ENCODE measurements around the gene TMEM234. TPM values are rescaled to one million over a fixed set of nuclear protein-coding genes. Genes with fewer than 3 reads are reported as not detected.

The TMEM234 gene
- total and polyA plus RNA-seq, 2 of the 8 experiments (the other 6 are each of a cell fraction or from before 2014, with no cell fraction given) = 8.7 to 8.9 TPM

GRCh38 chr1:32200226-32201010, 21.7 kb downstream of the TMEM234 start, which contains the start of gene CCDC28B:
Gene CCDC28B (plus strand): TSS chr1:32200595. CDS start chr1:32201936, 1,341 bp downstream.
- H3K23me2 ChIP-seq (ENCODE audit: low read depth, low read length) = peaks cover 13% of the 10 kb centered on the region; the same call in 1 of the 2 replicates
- H3K9me3 ChIP-seq (ENCODE audit: insufficient read depth in 2 of 2, low read depth in 1 of 2, low read length in 1 of 2) = no peaks in the 10 kb centered on the region
- peak in 1 of 2 experiments; percentile 82 for DNase-seq (ENCODE audit: low read depth in 1 of 2, low spot score in 2 of 2)
- no peak within 1 kb of the TSS for H3K14ac ChIP-seq (ENCODE audit: insufficient read length)
- no peak within 1 kb of the TSS for H3K56ac ChIP-seq (replicated peaks; ENCODE audit: insufficient read length, low read depth, low read length)
- H4K20me1 ChIP-seq (replicated peaks in 1 of 2; ENCODE audit: control insufficient read depth in 1 of 2, insufficient read depth in 2 of 2, low read length in 2 of 2) = peaks cover 3 to 5% of the 10 kb centered on the region in 2 experiments
- H3K9ac ChIP-seq (replicated peaks in 1 of 4; ENCODE audit: extremely low read depth in 1 of 4, low read depth in 3 of 4, low read length in 3 of 4) = peak within 1 kb of the TSS in 2 of 4 experiments; percentile 6 to 14; a peak in 2 of 7 replicates
- peaks cover 0 to 4% (median 2%) of the 10 kb centered on the region in 4 experiments; a peak in 3 of 7 replicates for H3K27me3 ChIP-seq (replicated peaks in 1 of 4; ENCODE audit: control insufficient read depth in 3 of 4, extremely low read depth in 1 of 4, insufficient read depth in 3 of 4, low read length in 3 of 4)
- H4K5ac ChIP-seq (ENCODE audit: insufficient read length, low read depth, low read length) = peak within 1 kb of the TSS; percentile 54
- peaks cover 9 to 23% (median 15%) of the 10 kb centered on the region in 4 experiments; a peak in 6 of 8 replicates for H3K36me3 ChIP-seq (ENCODE audit: control insufficient read depth in 2 of 4, insufficient read depth in 4 of 4, low read length in 3 of 4)
- FAIRE-seq = peak; percentile 58
- H3K23ac ChIP-seq (ENCODE audit: insufficient read length) = no peak within 1 kb of the TSS
- H4K8ac ChIP-seq (ENCODE audit: extremely low read depth, insufficient read depth, low read length) = 0 out of 2 replicates have a peak within 1 kb of the TSS, but pooled peaks have one; percentile 22
- H3K4me1 ChIP-seq (replicated peaks in 1 of 4; ENCODE audit: control insufficient read depth in 3 of 4, insufficient read depth in 4 of 4, low read length in 3 of 4) = peaks cover 13 to 31% (median 20%) of the 10 kb centered on the region in 4 experiments
- H2BK5ac ChIP-seq (ENCODE audit: low read depth, low read length) = peak within 1 kb of the TSS; percentile 53
- peak within 1 kb of the TSS; percentile 5; the same call in 1 of the 2 replicates for H3K27ac ChIP-seq (ENCODE audit: low read depth, low read length)
- no peak within 1 kb of the TSS for H4K91ac ChIP-seq (replicated peaks; ENCODE audit: insufficient read length, low read length)
- no peak within 1 kb of the TSS for H2AK5ac ChIP-seq (ENCODE audit: low read depth, low read length)
- ChIA-PET POLR2A (ENCODE audit: partially characterized antibody) (interaction anchor here (0.7 to 21.3 kb wide), 22 partner anchors 8 to 187 kb away, joined by 3 to 332 read pairs (median 6); partner anchors contain the start of genes DCDC2B, EIF3I, HDAC1 and IQCC), CTCF (ENCODE audit: partially characterized antibody) (interaction anchor here (0.7 to 4.2 kb wide), 8 partner anchors 9 to 155 kb away, joined by 3 to 25 read pairs (median 5); no protein-coding TSS in a partner anchor)
- H3K79me1 ChIP-seq (ENCODE audit: low read depth, low read length) = 0 out of 2 replicates have a peak, but pooled peaks cover 3% of the 10 kb centered on the region
- no peak within 1 kb of the TSS for H2BK20ac ChIP-seq (ENCODE audit: low read length)
- peak within 1 kb of the TSS; percentile 79; the same call in 1 of the 2 replicates for H3K18ac ChIP-seq (ENCODE audit: extremely low read depth, low read length)
- no peaks in the 10 kb centered on the region for H3K79me2 ChIP-seq (ENCODE audit: control insufficient read depth in 1 of 2, insufficient read depth in 2 of 2, low read length in 2 of 2)
- no peak within 1 kb of the TSS for H3K4ac ChIP-seq (replicated peaks; ENCODE audit: insufficient read length, low read depth, low read length)
- H2BK120ac ChIP-seq (replicated peaks; ENCODE audit: low read depth, low read length) = no peak within 1 kb of the TSS
- peak within 1 kb of the TSS; percentile 80; the same call in 1 of the 2 replicates for H2BK12ac ChIP-seq (ENCODE audit: low read depth, low read length)
- peak within 1 kb of the TSS; percentile 47 to 67 (median 62) for H3K4me3 ChIP-seq (ENCODE audit: extremely low read depth in 1 of 4, insufficient read depth in 2 of 4, low read depth in 3 of 4, low read length in 4 of 4)
- 1% methylated on average over 31 of the region's 34 CpGs; no CpG with 5 or more reads in 1 of the 2 experiments for WGBS, 2 experiments (ENCODE audit: extremely low coverage in 1 of 2, insufficient coverage in 1 of 2, insufficient read length in 1 of 2, insufficient replicate concordance in 2 of 2, low coverage in 1 of 2, low lambda C conversion rate in 2 of 2, missing lambda C conversion rate in 1 of 2)
- H2BK15ac ChIP-seq (ENCODE audit: low read length) = no peak within 1 kb of the TSS
- H3K4me2 ChIP-seq (ENCODE audit: insufficient read depth in 1 of 2, low read depth in 2 of 2, low read length in 2 of 2) = peak within 1 kb of the TSS; percentile 76 to 92
- H2AFZ ChIP-seq (ENCODE audit: low read length) = peak within 1 kb of the TSS; percentile 8; the same call in 1 of the 2 replicates
- TF ChIP-seq NANOG (IDR thresholded peaks at IDR 0.05; ENCODE audit: insufficient read depth, low read depth, low read length, poor library complexity, severe bottlenecking) (no peak), SIX5 (IDR thresholded peaks at IDR 0.05; ENCODE audit: low read depth, low read length) (no peak), RBBP5 (IDR thresholded peaks at IDR 0.05; ENCODE audit: borderline replicate concordance, low read depth, low read length) (no peak), CTCF (IDR thresholded peaks at IDR 0.05; ENCODE audit: control extremely low read depth in 1 of 3, insufficient read depth in 1 of 3, low read depth in 1 of 3, low read length in 3 of 3) (no peak), BCL11A (IDR thresholded peaks at IDR 0.05; ENCODE audit: low read depth in 2 of 2, low read length in 2 of 2) (no peak), SP1 (IDR thresholded peaks at IDR 0.05; ENCODE audit: low read depth, low read length) (peak; percentile 35; the same call in 1 of the 2 replicates), HDAC6 (IDR thresholded peaks at IDR 0.05; ENCODE audit: low read depth, low read length) (no peak), KDM4A (IDR thresholded peaks at IDR 0.05; ENCODE audit: low read depth, low read length, severe bottlenecking) (peak; percentile 79)

All from H1 (cell line).